ENCODE results near the gene PSENEN. TPM values are rescaled to one million over a fixed set of nuclear protein-coding genes. Genes with fewer than 3 reads are reported as not detected.

The PSENEN gene
- polyA plus RNA-seq, 2 of the 4 experiments (the other 2 are of a cell fraction), result 111 to 191 TPM

GRCh38 chr19:35714601-35715354, 30.7 kb upstream of the PSENEN start:
- TF ChIP-seq CEBPB (IDR thresholded peaks at IDR 0.05), result peak in 1 of 2 experiments; percentile 53; a peak in 2 of 4 replicates
- TF ChIP-seq, protein P1, sequence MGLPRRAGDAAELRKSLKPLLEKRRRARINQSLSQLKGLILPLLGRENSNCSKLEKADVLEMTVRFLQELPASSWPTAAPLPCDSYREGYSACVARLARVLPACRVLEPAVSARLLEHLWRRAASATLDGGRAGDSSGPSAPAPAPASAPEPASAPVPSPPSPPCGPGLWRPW (IDR thresholded peaks at IDR 0.05), result no peak
- no peak for TF ChIP-seq RAD21 (conservative IDR thresholded peaks at IDR 0.05 in 1 of 2, IDR thresholded peaks at IDR 0.05 in 1 of 2)
- no peak for TF ChIP-seq JUN (IDR thresholded peaks at IDR 0.05)
- no peak for TF ChIP-seq EP300 (IDR thresholded peaks at IDR 0.05)
- H3K9me3 ChIP-seq, result no peaks in the 10 kb centered on the region
- 77% methylated on average over 13 of the region's 14 CpGs for WGBS (ENCODE audit: missing lambda C conversion rate)
- POLR2A ChIA-PET, result interaction anchor here (1.2 kb wide), 1 partner anchor 13 kb away, joined by 4 read pairs; no protein-coding TSS in a partner anchor
- FAIRE-seq, result peak; percentile 18
- no peak overlapping the region for H3K27ac ChIP-seq
- no peak for ATAC-seq
- CTCF ChIA-PET, result interaction anchor here (0.6 to 6.6 kb wide), 13 partner anchors 14 to 362 kb away, joined by 3 to 161 read pairs (median 5); partner anchors contain the start of gene ZBTB32
- peaks cover 20% of the 10 kb centered on the region for H3K4me1 ChIP-seq
- DNase-seq (ENCODE audit: low read depth in 1 of 2, low spot score in 1 of 2), result peak; percentile 39 to 61
- H3K4me2 ChIP-seq, result no peak overlapping the region; the same call in 1 of the 3 replicates
- H3K4me3 ChIP-seq, result no peak overlapping the region

DNA sequence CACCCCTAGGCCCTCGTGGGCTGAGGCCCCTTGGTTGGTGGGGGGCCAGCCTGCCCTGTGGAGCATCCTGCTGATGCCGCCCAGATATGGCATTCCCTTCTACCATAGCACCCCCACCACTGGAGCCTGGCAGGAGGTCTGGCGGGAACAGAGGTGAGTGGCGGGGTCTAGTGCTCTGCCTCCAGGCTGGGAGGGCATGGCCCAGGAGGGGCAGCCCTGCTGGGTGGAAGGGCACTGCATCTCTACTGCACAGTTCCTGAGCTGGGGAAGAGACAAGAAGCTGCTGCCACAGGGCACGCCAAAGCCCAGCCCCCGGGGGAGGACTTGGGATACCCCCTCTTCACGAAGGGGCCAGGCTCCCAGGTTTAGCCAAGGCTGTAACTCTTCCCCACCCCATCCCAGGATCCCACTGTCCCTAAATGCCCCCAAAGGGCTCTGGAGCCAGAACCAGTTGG, 30.1 kb upstream of the PSENEN start:
- Histone ChIP-seq H3K9me3 (no peaks in the 10 kb centered on the region), H3K4me2 (peak overlapping the region; percentile 89), H3K27ac (peak overlapping the region; percentile 91 to 98; a peak in 4 of 6 replicates), H3K4me3 (peak overlapping the region; percentile 87; the same call in 1 of the 3 replicates), H3K4me1 (peaks cover 20% of the 10 kb centered on the region)
- TF ChIP-seq, protein P2, sequence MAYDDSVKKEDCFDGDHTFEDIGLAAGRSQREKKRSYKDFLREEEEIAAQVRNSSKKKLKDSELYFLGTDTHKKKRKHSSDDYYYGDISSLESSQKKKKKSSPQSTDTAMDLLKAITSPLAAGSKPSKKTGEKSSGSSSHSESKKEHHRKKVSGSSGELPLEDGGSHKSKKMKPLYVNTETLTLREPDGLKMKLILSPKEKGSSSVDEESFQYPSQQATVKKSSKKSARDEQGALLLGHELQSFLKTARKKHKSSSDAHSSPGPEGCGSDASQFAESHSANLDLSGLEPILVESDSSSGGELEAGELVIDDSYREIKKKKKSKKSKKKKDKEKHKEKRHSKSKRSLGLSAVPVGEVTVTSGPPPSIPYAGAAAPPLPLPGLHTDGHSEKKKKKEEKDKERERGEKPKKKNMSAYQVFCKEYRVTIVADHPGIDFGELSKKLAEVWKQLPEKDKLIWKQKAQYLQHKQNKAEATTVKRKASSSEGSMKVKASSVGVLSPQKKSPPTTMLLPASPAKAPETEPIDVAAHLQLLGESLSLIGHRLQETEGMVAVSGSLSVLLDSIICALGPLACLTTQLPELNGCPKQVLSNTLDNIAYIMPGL (CRISPR knock-in tag; IDR thresholded peaks at IDR 0.05; ENCODE audit: borderline replicate concordance), result no peak
- no peak for TF ChIP-seq BHLHE40 (IDR thresholded peaks at IDR 0.05; ENCODE audit: low read depth, low read length)
- TF ChIP-seq ZNF302 (CRISPR knock-in tag; IDR thresholded peaks at IDR 0.05), result no peak
- no peak for TF ChIP-seq RNF2 (IDR thresholded peaks at IDR 0.05; ENCODE audit: borderline replicate concordance, low read depth)
- TF ChIP-seq MAX (IDR thresholded peaks at IDR 0.05), result no peak
- no peak for TF ChIP-seq CBX2 (IDR thresholded peaks at IDR 0.05; ENCODE audit: borderline replicate concordance, low read depth)
- no peak for TF ChIP-seq MYC (IDR thresholded peaks at IDR 0.05; ENCODE audit: borderline replicate concordance, low read length)
- TF ChIP-seq CHD4 (IDR thresholded peaks at IDR 0.05; ENCODE audit: borderline replicate concordance), result no peak
- no peak for TF ChIP-seq CHD2 (IDR thresholded peaks at IDR 0.05; ENCODE audit: low read length, partially characterized antibody)
- TF ChIP-seq, protein P3, sequence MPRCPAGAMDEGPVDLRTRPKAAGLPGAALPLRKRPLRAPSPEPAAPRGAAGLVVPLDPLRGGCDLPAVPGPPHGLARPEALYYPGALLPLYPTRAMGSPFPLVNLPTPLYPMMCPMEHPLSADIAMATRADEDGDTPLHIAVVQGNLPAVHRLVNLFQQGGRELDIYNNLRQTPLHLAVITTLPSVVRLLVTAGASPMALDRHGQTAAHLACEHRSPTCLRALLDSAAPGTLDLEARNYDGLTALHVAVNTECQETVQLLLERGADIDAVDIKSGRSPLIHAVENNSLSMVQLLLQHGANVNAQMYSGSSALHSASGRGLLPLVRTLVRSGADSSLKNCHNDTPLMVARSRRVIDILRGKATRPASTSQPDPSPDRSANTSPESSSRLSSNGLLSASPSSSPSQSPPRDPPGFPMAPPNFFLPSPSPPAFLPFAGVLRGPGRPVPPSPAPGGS (IDR thresholded peaks at IDR 0.05), result no peak
- no peak for TF ChIP-seq MAZ (IDR thresholded peaks at IDR 0.05; ENCODE audit: borderline replicate concordance, low read depth, low read length)
- TF ChIP-seq, protein P4, sequence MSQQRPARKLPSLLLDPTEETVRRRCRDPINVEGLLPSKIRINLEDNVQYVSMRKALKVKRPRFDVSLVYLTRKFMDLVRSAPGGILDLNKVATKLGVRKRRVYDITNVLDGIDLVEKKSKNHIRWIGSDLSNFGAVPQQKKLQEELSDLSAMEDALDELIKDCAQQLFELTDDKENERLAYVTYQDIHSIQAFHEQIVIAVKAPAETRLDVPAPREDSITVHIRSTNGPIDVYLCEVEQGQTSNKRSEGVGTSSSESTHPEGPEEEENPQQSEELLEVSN (IDR thresholded peaks at IDR 0.05; ENCODE audit: borderline replicate concordance, low read depth), result no peak
- no peak for TF ChIP-seq POLR2A (IDR thresholded peaks at IDR 0.05; ENCODE audit: low read length)
- TF ChIP-seq, protein P5, sequence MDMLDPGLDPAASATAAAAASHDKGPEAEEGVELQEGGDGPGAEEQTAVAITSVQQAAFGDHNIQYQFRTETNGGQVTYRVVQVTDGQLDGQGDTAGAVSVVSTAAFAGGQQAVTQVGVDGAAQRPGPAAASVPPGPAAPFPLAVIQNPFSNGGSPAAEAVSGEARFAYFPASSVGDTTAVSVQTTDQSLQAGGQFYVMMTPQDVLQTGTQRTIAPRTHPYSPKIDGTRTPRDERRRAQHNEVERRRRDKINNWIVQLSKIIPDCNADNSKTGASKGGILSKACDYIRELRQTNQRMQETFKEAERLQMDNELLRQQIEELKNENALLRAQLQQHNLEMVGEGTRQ (IDR thresholded peaks at IDR 0.05), result no peak
- ATAC-seq, result no peak
- no peak for DNase-seq (ENCODE audit: low read depth in 1 of 2, low spot score in 1 of 2)
- CTCF ChIA-PET, result interaction anchor here (0.6 to 6.6 kb wide), 14 partner anchors 15 to 363 kb away, joined by 3 to 161 read pairs (median 5); partner anchors contain the start of gene ZBTB32
- POLR2A ChIA-PET, result no interaction called here
- no peak for FAIRE-seq
- 97% methylated on average over 7 of the region's 7 CpGs for WGBS (ENCODE audit: missing lambda C conversion rate)

Data from A549 (cell line).